Embryonic facial prominence (tissue), 1 donor: ENCODE results near the gene TRIM2.
"Not testable (repeated sequence)": the region's sequence is repeated elsewhere in the genome, so short reads cannot be mapped to it uniquely, and the experiment has no call there.

Experiments used
- DNase-seq: peaks from one replicate; pipeline ENCODE4 v3.0.0-alpha.2; 2016; ENCODE audit errors: extremely low spot score

Gene TRIM2

DNA sequence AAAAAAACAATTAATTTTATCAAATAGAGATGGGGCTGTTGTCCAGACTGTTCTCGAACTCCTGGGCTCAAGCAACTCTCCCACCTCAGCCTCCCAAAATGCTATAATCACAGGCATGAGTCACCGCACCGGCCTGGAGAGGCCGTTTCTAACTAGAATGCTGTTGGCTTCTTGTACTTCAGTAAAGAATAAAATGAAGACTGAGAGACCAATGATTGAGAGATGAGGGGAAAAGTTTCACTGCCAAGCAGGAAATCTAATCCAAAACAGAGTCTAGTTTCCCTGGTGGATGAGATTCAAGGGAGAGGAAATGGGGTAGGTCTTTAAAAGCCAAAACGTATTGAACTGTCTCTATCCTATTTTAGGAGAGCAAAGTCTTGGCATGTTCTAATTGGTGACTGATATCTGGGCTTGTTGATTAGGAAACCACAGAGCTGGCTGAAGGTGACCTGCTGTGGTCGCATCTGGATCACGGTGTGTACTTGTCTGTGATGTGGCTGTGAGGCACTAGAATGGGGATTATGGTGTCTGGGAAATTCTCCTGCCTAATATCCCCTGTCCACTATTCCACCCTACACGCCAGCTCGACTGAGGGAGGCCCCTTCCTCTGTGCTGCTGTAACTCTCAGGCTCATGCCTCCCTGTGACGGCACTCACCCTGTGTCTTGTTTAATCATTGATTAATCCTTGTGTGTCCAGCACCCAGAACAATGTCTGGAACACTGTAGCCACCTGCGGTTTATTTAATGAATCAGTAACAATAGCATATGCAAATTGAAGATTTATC is 15.0 kb upstream of the TRIM2 start:
- DNase-seq = peak; percentile 29

DNA sequence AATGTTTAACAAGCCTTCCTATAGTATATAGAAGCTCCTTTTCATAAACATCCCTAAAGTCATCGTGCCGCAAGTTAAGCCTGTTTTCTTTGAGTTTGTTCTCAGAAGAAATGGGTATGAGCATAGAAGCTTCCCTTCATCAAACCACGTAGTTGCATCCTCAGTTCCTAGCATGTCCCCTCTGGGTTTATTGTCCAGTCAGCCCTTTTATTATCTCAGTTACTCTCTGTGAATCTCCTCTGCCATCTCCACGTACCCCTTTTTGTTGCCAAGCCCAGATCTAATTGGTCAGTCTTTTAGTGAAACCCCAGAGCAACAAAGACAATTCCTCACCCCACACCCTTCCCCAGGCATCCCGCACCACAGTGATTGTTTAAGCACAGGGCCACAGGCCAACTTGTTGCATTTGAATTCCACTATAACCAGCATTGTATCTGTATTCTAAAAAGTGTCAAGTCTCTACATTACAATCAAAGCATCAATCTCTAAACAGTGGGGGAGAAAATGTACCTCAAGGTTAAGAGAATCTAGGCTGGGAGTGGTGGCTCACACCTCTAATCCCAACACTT is 12.4 kb upstream of the TRIM2 start:
- no peak for DNase-seq

- no peak for DNase-seq
Observed at GRCh38 chr4:153197301-153197700, 6.9 kb upstream of the TRIM2 start.

GRCh38 chr4:153198719-153199118 is 5.5 kb upstream of the TRIM2 start:
- no peak for DNase-seq

DNA sequence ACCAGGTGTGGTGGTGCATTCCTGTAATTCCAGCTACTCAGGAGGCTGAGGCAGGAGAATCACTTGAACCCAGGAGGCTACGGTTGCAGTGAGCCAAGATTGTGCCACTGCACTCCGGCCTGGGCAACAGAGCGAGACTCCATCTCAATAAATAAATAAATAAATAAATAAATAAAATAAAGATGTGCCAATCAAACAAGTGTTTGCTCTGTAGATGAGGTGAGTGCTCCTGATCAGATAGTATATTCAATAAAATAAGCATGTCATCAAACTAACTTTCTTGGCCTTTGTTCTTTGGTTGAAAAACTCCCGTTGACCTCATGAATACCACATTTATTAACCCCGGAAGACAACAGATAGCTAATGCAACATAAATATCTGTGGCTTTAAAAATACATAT is 497 bp upstream of the TRIM2 start:
- not testable (repeated sequence) for DNase-seq

GRCh38 chr4:153204728-153205648 is 745 bp downstream of the TRIM2 start:
- DNase-seq = no peak

DNA sequence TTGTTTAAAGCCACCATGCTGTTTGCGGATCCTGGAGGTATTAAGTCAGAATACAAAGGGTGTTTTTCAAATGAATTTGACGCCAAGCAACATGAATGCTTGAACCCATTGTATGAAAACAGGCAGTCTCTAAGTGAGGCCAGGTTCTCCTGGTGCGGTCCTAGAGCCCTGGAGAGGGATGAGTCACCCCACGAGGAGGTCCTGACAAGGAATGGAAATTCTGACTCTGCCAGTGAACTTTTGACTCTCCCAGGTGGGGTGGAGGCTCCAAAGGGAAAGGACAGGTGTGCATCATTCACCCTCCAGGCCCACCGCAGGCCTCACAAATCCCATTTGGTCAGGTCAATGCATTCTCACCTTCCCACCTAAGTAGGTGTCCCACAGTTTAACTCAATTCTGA is 1.5 kb downstream of the TRIM2 start:
- no peak for DNase-seq

- no peak for DNase-seq
Observed at GRCh38 chr4:153206534-153206933, 2.3 kb downstream of the TRIM2 start.

DNA sequence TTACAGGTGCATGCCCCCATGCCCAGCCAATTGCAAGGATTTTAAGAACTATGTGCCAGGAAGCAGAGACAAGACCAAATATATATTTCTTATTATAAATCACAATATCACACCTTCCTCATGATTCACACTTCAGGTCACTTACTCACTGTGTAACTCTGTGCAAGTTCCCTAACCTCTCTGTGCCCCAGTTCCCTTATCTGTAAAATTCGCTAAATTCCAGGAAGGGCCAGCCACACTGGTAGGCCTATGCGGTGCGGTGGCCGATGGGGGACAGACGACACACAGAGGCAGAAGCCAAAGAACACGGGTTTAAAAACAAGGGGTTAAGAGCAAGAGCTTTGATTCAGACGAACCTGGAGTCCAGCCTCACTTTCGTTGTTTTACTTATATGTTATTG is 2.8 kb downstream of the TRIM2 start:
- no peak for DNase-seq

DNA sequence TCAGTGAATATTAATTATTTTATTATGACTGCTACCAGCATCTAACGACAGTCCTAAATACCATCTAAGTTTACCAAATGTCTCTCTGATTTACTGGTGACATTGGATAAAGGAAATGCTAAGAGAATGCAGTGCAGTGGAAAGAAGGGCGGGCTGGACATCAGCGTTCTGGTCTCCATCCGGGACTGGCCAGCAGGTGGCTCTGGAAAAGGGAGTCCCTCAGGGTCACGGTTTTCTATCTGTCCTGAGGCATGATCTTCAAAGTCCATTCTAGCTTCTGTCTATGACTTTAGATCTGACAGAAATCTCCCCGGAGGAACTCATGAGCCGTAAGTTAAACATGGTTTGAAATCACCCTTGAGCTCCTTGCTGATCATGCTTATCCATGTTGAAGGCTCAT is 3.3 kb downstream of the TRIM2 start:
- DNase-seq = no peak

DNA sequence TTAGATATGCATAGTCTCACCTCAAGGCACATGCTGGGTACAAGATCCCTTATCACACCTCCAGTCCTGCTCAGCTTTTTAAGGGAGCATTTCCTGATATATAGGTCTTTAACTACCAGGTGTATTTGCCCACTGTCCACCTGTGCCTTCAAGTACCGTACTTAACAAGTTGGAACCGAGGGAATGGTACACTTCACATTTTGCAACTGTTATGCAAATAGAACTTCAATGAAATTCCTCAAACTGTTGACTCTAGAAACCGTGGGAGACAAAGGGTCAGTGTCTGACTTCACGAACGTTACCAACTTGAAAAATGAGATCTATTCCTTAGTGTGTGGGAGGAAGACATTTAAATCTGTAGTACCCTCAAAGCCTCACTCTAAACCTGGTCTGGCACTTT is 5.2 kb downstream of the TRIM2 start:
- DNase-seq = no peak

DNA sequence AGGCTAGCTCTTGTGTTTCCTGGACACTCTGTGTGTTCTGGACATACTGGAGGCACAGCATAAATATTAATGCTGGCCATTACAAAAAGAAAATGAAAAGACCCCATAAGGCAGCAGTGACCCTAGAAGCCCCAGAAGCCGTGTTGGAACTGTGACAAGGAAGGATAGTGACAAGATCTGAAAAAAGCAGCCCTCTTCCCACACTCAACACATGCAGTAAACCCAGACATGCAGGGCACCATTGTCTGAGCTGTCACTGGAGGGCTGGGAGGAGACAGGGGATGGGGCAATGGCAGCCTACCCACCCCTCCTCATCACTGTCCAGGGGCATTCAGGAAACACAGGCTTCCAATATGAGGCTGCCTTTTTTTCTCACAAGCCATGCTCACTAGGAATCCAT is 6.5 kb downstream of the TRIM2 start:
- no peak for DNase-seq

- no peak for DNase-seq
Observed at GRCh38 chr4:153211986-153212728, 7.9 kb downstream of the TRIM2 start.

DNA sequence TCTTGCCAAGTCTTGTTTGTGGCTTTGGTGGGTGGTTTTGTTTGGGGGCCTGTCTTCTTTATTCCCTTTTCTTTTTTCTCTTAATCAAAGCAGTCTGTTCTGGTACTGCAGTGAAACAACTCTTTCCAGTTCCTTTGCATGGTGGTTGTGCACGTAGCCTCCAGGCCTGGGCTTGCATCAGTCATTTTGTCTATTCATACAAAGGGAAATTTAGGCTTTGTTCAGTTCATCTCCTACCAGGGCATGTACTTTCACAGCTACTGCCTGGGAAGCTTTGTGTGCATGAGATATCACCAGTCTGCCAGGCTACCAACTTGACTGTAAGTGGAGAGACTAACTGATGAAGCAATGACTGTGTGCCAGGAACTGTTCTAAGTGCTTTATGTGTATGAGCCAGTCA is 8.5 kb downstream of the TRIM2 start:
- DNase-seq = peak; percentile 62

GRCh38 chr4:153215921-153216320 is 11.7 kb downstream of the TRIM2 start:
- no peak for DNase-seq

GRCh38 chr4:153216546-153216945 is 12.3 kb downstream of the TRIM2 start:
- no peak for DNase-seq

DNA sequence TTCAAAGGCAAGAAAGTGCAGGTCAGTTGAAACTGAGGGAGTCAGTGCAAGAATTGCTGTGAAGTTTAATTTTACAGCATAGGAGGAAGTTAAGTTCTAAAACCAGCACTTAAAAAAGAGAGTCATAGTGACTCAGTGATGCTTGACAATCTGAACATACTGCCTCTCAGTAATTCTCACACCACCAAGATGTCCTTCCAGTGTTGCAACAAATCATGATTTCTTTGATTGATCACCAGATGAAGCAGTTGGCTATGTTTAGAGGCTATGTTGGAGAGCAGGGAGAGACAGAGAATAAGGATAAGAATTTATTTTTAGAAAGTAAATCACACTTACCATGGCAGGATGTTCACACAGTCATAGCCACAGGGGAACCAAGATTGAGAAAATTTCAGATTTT is 13.2 kb downstream of the TRIM2 start:
- DNase-seq = no peak

GRCh38 chr4:153218961-153219360 is 14.7 kb downstream of the TRIM2 start:
- DNase-seq = no peak

- no peak for DNase-seq
Observed at GRCh38 chr4:153220682-153221395, 16.6 kb downstream of the TRIM2 start.

DNA sequence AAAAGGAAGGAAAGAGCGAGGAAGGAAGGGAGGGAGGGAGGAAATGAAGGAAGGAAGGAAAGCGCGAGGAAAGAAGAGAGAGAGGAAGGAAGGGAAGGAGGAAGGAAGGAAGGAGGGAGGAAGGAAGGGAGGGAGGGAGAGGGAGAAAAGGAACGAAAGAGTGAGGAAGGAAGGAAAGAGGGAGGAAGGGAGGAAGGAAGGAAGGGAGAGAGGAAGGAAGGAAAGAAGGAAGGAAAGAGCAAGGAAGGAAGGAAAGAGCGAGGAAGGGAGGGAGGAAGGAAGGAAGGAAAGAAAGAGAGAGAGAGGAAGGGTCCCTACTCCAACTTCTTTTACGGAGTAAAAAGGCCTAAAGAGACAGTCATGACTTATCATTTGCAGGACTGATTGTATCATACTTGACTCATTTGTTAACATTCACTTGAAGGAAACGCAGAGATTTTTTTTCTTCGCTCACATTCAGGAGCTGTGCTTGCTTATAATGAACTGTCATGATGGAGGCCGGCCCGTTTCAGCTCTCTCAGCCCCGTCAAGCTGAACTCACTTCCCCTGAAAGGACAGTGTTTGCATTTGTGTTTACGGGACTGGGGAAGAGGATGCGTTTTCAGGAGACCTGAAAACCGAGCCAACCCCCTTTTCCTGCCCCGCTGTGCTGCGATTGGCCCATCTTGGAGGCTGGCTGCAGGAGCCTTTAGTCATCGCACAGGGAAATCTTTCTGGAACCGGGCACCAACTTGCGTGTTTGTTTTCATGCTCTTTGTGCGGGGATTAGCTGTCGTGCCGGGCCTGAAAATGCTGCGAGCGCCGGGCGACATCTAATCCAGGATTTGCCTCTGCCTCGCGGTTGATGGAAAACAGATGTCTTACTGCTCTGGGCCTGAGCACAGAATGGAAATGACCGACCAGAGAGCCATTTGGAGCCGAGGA is 17.8 kb downstream of the TRIM2 start:
- peak; percentile 72 for DNase-seq
